Measurements from ENCODE around the gene IRF2. TPM values are rescaled to one million over a fixed set of nuclear protein-coding genes. Genes with fewer than 3 reads are reported as not detected.
"Not testable (repeated sequence)": the region's sequence is repeated elsewhere in the genome, so short reads cannot be mapped to it uniquely, and the experiment has no call there.

IRF2 gene
- total RNA-seq, 1 donor from 2014 or later, result 20.5 TPM

DNA sequence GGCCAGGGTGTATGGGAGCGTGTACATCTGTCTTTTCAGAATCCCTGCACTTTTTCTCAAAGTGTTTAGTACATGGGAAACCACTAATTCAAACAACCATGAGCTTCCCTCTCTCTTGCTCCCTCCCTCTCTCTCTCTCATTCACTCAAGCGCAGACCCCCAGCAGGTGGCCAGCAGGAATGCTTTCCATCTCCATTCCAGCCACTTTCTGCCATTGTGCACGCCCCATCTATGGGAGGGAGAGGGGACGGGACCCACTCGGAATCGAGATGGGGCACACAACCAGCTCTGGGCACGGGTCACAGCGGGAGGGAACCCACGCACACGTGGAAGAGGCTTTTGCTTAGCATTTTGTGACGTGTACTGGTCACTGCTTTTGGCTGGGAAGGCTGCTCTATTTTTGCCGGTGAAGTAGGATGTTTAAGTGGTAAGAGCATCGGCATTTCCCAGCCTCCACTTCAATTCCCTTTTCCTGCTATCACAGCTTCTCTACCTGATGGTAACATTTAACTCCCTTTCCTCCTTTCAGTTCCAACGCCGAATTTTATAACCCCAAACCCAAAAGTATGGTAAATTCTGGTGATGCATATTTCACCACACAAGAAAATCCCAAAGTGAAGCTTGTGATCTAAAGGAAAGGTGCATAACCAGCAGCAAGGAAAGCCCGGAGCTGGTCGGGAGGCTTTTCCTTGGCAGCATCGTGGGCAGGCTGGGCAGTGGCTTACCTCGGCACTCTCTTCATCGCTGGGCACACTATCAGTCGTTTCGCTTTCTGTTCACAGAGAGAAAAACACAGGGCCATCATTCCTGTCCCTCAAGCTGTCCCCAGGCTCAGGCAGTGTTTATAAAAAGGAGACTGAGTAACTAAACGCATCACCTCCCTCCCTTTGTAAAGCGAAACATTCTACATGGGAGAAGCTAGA lies 84.1 kb downstream of the IRF2 start:
- no peak for DNase-seq (ENCODE audit: low read depth, low spot score)

DNA sequence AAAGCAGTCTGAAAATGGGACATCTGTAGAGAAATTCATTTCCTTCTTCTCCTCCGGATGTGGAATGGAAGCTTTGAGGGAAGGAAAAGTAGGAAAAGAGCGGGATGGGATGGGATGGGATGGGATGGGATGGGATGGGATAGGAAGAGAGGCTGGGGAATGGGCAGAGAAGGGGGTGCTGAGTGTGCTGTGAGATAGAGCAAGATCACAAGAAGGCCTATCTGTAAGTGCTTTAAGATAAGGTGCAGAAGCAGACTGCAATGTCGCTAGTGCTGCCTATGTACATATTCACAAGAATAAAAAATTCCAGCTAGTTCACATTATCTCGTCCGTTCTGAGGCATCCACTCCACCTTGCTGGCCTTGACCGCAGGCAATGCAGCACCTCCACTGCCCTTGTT lies 86.2 kb downstream of the IRF2 start:
- DNase-seq (ENCODE audit: low read depth, low spot score), result no peak

DNA sequence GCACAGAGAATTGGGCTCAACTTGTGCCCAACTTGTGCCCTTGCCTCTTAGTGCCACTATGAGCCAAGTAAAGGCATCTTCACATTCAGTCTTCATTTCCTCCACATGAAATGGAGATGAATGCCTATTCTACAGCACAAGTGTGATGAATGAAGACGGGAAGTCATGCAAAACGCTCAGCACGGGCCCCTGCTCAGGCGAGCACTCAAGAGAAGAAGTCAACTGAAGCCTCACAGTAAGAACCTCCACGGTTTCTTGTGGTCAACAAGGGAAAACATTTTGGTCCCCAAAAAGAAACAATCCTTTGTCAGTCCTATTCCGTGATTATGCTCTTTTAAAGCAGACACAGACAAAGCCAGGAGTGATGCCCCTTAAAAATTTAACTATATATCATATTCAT lies 87.0 kb downstream of the IRF2 start:
- no peak for DNase-seq (ENCODE audit: low read depth, low spot score)

DNA sequence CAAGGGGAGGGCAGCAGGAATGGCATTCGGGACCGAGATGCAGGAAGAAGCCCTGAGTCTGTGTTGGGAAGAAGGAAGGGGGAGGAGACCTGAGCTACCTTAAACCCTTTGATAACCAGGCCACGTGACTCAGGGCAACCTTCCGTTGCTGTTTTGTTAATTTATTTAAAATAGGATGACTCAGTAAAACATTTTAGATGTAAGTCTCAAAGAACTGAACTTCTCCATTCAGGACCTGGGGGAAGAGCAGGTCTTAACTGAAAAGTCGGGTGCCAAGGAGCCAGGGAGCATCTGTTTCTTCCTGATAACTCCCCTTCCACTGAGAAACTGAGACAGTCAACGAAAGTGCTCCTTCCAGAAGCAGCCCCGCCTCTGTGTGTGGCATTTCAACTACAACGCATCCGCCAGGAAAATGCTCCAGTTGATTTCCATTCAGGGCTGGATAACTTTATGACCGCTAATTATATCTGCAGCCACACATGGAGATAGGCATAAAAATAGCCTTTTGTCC lies 88.0 kb downstream of the IRF2 start:
- no peak for DNase-seq (ENCODE audit: low read depth, low spot score)

DNA sequence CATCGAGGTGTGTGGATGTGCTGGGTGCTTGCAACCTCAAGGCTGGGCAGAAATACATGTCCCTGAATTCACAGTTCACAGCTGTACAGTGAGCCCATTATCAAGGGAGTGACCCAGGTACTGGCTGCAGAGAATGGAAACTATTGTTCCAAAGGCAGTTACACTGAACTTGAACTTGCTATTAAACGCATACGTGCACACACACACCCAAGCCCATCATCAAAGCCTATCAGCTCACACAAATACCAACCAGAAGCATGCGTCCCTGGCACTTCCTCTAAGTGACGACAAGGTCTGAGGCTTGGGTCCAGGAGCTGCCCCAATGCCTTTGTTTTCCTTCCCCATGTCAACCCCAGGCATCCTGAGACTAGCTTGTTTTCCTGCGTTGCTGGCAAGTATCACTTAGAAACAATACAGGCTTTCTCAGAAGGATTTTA lies 88.6 kb downstream of the IRF2 start:
- peak; percentile 33 for DNase-seq (ENCODE audit: low read depth, low spot score)

DNA sequence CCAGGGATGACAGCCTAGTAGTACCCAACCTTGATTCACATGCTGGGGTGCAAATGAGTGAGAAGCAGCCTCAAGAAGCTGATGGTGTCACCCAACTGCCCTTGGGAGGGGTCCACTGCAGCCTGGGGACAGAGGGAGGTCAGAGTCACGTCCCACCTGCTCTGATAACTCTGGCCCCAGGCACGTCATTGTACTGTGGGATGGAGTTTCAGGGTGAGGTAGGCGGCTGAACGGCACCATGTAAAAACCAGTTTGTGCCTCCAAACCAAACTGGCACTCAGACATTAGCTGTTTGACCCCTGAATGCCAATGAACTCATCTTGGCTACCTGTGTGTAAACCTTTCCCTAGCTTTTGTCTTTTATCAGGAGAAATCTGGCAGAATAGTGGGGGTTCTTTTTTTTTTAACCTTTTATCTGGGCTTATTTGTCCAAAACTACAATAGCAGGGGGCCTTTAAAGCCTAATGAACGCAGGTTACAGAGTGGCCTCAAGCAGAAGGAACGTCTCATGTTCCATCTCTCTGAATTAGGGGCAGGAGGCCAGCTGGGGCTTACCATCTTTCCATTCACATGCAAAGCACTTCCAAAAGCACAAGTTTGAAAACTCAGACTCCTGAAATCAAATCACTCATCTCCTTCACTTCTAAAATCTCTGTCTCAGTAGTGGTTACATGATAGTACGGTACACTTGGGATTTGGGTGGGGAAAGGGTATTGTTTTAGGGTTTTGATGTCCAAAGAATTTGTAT lies 89.4 kb downstream of the IRF2 start:
- no peak for DNase-seq (ENCODE audit: low read depth, low spot score)

DNA sequence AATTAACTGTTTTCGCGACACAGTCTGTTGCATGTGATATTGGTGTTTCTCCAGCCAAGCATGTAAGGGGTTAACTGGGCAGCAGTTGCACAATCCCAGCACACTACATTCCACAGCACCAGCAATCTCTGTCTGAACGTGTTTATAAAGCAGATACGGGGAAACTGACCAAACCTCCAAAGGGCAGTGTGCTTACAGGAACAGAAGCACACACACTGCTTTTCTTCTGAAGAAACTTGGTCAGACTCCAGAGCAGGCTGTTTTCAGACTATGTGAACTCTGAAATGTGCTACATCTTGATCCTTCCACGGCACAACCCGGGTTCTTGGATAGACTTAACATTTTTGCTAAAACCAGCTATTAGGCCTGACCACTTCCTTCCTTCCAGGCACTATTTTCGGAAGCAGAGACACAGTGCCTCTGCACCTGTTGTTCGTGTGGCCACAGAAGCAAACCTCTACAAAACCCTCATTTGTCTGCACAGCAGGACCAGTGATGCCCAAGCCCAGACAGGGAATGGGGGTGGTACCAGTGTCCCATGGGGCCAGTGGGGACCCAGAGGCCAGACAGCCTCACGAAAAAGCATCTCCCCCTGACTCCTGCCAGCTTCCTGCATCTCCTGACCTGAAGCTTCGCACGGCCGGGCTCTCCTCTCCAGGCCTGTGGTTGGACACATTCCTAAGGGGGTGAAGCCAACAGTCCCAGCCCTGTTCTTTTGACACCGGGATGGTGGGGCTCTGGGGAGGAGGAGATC lies 90.1 kb downstream of the IRF2 start:
- peak; percentile 44 for DNase-seq (ENCODE audit: low read depth, low spot score)

DNA sequence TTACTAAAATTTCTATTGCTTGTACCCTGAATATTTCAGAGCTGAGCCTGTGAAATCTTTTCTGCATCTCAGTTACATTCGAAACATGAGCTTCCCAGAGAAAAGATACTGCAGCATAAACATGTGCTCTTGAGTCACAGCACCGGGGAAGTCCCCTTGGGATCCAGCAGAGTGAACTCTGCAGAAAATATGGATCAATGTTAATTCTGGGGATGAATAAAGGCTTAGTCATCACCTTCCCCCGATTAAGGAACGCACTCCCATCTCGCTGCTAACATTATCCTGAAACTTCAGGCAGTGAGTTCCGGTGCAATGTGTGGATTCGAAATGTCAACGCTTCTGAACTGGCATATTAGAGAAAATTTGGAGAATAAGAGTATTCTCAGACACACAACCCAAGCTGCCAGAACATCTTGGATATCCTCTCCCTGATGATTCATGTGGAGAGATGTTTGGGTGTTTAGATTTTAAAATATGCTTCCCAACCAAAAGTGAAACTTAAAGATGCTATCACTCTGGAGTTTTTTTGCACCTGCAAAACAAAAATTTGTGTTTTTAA lies 90.8 kb downstream of the IRF2 start:
- DNase-seq (ENCODE audit: low read depth, low spot score), result peak; percentile 76

DNA sequence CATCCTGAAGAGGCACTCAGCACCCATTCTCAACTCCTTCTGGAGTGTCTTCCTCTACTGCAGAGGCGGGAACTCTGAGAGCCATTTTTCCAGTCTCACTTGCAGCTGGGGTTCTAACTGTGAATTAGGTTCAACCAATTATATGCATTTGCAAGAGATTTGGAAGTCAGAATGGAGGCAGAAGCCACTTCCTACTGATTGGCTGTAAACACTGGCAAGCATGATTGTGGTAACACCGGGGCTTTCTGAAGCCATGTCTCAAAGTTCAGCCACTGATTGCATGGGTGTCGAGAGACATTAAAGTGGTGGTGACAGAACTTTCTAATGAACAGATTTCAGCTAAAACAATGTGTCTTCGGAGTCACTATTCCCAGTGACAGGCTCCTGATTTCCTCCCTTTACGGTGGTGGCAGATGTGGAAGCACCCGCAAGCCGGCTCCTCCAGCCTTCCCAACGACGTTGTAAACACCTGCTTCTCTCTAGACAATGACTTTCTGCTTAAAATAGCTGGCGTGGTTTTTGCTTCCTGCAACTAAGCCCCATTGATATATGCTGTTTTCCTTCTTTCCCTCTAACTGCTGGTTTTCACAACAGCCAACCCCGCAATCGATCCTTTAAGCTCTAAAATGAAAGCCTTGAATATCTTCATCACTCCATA lies 92.0 kb downstream of the IRF2 start:
- no peak for DNase-seq (ENCODE audit: low read depth, low spot score)

DNA sequence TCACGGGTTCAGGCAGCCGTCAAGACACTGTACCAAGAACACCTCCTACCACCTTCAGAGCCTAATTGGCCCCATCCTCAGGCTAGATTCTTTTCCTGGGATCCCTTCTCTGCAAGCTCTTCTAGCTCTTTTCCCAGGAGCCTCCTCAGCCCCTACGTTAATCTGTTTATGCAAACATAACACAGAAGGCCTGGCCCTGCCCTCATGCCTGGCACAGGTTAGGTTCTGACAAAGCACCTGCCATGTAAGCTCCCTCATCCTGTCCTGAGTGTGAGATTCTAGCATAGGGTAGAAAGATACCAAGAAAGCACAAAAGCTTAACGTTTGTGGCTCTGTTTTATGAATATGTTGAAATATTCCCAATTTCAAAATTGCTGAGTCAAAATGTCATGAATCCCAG lies 93.6 kb downstream of the IRF2 start:
- no peak for DNase-seq (ENCODE audit: low read depth, low spot score)

DNA sequence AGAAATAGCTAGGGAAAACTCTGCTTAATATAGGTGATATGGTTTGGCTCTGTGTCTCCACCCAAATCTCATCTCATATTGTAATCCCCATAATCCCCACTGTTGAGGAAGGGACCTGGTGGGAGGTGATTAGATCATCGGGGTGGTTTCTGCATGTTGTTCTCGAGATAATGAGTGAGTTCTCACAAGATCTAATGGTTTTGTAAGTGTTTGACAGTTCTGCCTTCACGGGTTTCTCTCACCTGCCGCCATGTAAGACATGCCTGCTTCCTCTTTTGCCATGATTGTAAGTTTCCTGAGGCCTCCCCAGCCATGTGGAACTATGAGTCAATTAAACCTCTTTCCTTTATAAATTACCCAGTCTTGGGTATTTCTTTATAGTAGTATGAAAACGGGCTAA lies 94.1 kb downstream of the IRF2 start:
- not testable (repeated sequence) for DNase-seq (ENCODE audit: low read depth, low spot score)

DNA sequence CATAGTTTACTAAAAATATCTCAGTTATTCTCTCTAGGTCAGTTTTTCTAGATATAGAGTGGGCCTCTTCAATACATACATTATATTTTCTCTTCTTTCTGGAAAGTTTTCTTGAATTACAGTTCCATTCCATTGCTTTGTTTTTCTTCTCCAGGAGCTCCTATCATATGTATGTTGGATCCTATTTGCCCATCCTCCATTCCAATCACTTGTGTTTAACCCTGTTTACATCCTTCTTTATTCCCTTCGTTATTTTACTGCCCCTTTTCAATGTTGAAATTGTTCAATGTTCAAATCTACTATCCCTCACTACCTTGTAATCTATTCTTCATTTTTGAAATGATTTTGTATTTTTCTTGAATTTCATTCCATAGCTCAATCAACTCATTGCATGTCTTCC lies 97.4 kb downstream of the IRF2 start:
- DNase-seq (ENCODE audit: low read depth, low spot score), result no peak

DNA sequence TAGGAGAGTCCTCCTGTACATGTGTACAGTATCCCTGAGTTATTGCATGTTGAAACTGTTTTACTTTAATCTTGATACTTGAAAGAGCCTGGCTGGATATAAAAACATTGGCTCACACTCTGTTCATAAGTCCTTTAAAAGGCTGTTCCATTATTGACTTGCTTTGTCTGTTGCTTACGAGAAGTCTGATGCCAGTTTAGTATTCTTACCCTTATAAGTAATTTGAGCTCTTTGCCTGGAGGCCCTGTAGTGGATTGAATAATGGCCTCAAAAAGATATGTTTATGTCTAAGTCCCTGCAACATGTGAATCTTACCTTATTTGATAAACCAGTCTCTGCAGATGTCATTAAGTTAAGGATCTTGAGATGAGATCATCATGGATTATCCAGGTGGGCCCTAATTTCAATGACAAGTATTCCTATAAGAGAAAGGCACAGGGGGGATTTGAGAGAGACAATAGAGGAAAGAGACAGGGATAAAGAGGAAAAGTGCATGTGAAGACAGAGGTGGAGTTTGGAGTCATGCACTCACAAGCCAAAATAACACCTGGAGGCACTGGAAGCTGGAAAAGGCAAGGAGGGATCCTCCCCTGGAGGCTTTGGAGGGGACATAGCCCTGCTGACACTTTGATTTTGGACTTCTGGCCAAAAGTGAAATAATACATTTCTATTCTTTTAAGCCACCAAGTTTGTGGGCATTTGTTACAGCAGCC lies 98.1 kb downstream of the IRF2 start:
- DNase-seq (ENCODE audit: low read depth, low spot score), result no peak

DNA sequence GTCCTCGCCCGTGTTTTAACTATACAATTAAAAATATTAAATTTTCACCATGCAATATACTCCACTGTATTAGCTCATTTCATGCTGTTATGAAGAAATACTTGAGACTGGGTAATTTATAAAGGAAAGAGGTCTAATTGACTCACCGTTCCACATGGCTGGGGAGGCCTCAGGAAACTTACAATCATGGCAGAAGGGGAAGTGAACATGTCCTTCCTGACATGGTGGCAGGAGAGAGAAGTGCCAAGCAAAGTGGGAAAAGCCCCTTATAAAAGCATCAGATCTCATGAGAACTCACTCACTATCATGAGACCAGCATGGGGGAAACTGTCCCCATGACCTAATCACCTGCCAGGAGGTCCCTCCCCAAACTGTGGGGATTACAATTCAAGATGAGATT lies 98.7 kb downstream of the IRF2 start:
- DNase-seq (ENCODE audit: low read depth, low spot score), result not testable (repeated sequence)

DNA sequence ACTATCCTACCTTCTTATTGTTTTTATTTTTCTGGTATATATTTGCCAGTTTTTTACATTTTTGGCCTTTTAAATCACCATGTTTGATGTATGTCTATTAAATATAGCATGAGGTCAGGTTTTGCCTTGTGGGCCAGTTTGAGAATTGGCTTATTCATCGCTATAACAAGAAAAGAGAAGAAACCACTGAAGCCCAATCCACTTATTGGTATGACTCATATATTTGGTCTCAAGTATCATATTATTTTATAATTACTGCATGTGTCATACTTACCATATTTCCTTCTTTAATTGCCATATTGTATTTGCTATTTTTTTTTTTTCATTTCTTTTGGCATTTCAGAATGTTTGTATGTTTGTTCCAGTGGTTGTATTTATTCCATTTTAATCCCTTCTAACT lies 99.3 kb downstream of the IRF2 start:
- no peak for DNase-seq (ENCODE audit: low read depth, low spot score)

DNA sequence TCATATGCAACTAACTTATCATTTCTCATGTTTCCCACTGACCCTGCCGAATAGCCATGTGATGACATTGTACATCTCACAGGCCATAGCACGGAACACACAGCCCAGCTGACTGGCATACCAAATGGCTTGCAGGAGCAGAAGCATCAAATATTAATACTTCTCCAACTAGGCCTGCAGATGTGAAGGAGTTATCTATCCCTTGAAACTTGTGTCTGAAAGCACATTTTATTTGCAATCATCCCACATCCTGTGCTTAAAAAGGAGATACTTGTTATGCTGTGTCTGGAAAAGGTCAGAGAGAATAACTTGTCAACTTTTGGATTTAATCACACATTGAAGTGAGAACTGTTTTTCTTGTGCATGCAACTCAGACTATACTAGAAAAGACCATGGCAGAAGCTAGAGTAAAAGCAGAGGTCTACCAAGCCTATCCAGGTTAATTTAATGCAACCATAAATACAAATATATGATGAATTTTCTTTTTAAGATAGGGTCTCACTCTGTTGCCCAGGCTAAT lies 100.4 kb downstream of the IRF2 start:
- no peak for DNase-seq (ENCODE audit: low read depth, low spot score)

DNA sequence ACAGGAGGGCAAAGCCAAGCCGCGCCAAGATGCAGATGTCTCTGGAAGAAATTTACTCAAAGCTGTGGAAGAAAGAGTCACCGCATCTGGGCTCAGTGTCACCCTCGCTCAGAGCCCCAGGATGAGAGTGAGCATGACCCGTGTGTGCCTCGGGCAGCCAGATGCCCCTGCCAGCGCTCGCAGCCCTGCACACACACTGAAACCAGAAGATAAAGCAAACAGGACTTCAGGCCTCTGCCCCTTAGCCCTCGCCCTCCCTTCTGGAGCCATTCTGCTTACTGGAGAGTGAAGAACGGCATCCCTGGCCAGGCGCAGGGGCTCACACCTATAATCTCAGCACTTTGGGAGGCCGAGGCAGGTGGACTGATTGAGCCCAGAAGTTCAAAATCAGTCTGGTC lies 103.0 kb downstream of the IRF2 start:
- DNase-seq (ENCODE audit: low read depth, low spot score), result no peak

DNA sequence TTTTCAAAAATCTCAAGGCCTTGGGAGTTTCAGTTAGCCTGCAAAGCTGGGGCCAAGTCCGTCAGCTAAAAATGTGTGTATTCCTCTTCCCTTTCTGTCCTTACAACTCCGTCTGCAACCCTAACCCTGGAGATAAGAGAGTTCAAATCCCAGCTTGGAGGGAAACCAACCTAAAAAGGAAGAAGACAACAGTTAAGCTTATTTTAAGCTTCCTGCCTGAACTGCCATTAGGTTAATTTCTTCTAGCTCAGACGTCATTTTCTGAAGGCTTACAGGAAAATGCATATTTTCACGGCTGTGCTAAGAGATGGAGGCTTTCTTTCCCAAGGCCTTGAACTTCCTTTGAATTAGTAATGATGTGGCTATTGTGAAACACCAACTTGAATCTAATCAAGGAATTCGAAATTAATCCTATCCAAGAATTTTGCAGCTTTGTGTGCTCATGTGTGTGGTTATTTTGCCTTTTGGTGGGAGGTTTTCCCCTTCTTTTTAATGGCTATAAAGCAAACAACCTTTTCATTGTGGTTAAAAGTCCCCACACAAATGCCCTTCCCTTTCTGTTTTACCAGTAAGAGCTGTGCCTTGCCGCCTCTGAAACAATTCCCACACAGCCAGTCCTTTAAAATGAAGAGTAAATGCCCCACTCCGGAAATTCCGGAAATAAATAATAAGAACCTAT lies 103.5 kb downstream of the IRF2 start:
- DNase-seq (ENCODE audit: low read depth, low spot score), result no peak

DNA sequence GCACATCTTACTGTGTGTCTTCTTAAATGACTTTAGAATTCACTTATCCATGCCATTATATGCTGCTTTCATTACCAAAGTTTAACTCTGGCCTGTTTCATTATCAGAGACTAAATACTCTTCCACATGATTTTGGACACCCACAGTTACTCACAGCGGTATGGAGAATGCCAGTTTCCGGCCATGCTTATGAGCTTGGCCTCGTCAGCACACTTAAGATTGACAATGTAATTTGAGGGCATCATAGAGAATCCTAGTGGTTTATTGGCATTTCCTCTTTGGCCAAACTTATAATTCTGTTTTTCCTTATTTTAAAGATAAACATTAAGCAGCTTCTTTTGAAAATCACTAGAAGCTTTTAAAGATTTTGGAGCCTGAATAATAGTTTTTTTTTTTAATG lies 104.5 kb downstream of the IRF2 start:
- no peak for DNase-seq (ENCODE audit: low read depth, low spot score)
